Ovary (tissue), 9 donors: ENCODE data around the gene RFFL. TPM values are rescaled to one million over a fixed set of nuclear protein-coding genes. Genes with fewer than 3 reads are reported as not detected.
"Not testable (repeated sequence)": the region's sequence is repeated elsewhere in the genome, so short reads cannot be mapped to it uniquely, and the experiment has no call there.

Experiments used
- DNase-seq, 5 donors: peaks; one replicate each; pipeline ENCODE4 v3.0.0-alpha.2; 2019 to 2020
- H3K27ac ChIP-seq, 2 donors: fragments of 200-600 bp; one replicate each; pipeline versions ENCODE4 v1.5.1 to v1.8.0; 2019 to 2022
- H3K27me3 ChIP-seq: fragments of 200-600 bp; one replicate; pipeline ENCODE4 v1.8.0; 2022
- H3K36me3 ChIP-seq: fragments of 200-600 bp; sonication (generic); one replicate; pipeline ENCODE4 v1.5.1; 2019
- H3K4me1 ChIP-seq: one replicate; pipeline ENCODE4 v1.8.1; 2013; ENCODE audit warnings: mild to moderate bottlenecking, moderate library complexity; ENCODE audit not compliant: insufficient read depth
- H3K4me3 ChIP-seq: fragments of 200-600 bp; sonication (generic); one replicate; pipeline ENCODE4 v1.5.1; 2017
- H3K9me3 ChIP-seq, 2 donors: fragments of 200-600 bp in 1 of 2; sonication (generic) in 1 of 2; one replicate each; pipeline versions ENCODE4 v1.5.1 to v1.8.1; 2013 to 2019; ENCODE audit warnings: mild to moderate bottlenecking in 1 of 2, moderate library complexity in 1 of 2
- EP300 ChIP-seq: sonication (generic); formaldehyde crosslinking; IDR thresholded peaks from one replicate; pipeline ENCODE4 v1.6.1; 2017; ENCODE audit warnings: antibody characterized with exemption
- POLR2A ChIP-seq: fragments of 450-650 bp; IDR thresholded peaks from one replicate; pipeline ENCODE4 v1.6.1; 2017; ENCODE audit warnings: antibody characterized with exemption, mild to moderate bottlenecking, moderate library complexity
- whole genome bisulfite sequencing, 3 donors: extraction: QIAGEN DNeasy Blood & Tissue Kit in 1 of 3; methylation state at CpG; one replicate each; pipeline versions ENCODE4 v1.1.5 to v1.1.7; 2013 to 2017; 5-methylcytosine and 5-hydroxymethylcytosine counted together
- intact Hi-C, 4 donors: fragments of 100-400 bp; cut with DNase I; formaldehyde crosslinking; loops; one replicate each; pipeline versions ENCODE4 v1.11.0 to v1.15.1; 2022 to 2023
- polyA plus RNA-seq, 2 donors: library from polyadenylated mRNA; stranded (reverse); fragments of 200-250 nt in 1 of 2; fragments of 350-450 nt in 1 of 2; fragmentation: Illumina TruSeq in 1 of 2; extraction: RNeasy Lipid Tissue Mini Kit (QIAGEN cat#74804) in 1 of 2; gene quantifications; one replicate each; pipeline ENCODE4 v1.2.3, GENCODE V29; 2013 to 2014
- total RNA-seq, 7 donors: library from RNA; depleted of rRNA in 2 of 7; stranded (reverse); fragments of >200 nt in 2 of 7; fragmentation: NEBNext Ultra II Directional in 3 of 7; extraction: Animal tissue kit (Norgen Biotek cat#: 25700) in 3 of 7; gene quantifications; one replicate each; pipeline versions ENCODE4 v1.1.0 to v1.2.4, GENCODE V29; 2016 to 2023
- TF ChIP-seq, protein P1 (sequence below), 3 donors: fragments of 450-650 bp in 2 of 3; fragments of 200-600 bp in 1 of 3; IDR thresholded peaks; one replicate each; pipeline versions ENCODE4 v1.5.1 to v1.8.0; 2016 to 2022; ENCODE audit warnings: antibody characterized with exemption in 3 of 3, mild to moderate bottlenecking in 1 of 3
- donor health status: DM: no; HTN: no; CAD: no; lungs with moderate emphysema.
- donor health status: DM: no; HTN: no; CAD: no.
- donor health status: Bipolar disorder and iron deficiency.
- donor health status: DM: yes; HTN: yes; CAD: no.
- donor health status: DM: no; HTN: no; CAD: no.
- donor health status: DM: yes; HTN: yes; CAD: no.

RFFL gene
- total and polyA plus RNA-seq, 9 donors: 6.3 to 23.9 (median 18.5) TPM

DNA sequence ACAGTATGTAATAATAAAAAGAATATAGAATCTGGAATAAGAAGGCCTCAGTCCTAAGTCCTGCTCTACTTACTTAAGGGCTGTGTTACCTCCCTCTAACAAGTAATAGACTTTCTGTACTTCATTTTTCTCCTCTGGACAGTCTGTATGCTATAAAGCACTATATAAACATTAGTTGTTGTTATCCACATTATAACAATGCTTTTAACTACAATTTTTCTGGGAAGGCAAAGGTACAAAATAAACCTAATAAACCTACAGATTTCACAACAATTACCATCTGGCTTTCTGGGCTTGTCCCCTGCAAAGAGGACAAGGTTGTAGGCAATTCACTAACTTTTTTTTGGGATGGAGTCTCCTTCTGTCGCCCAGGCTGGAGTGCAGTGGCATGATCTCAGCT, 32.7 kb downstream of the RFFL start:
- 89 to 97% (median 96%) methylated on average over 1 of the region's 1 CpG for WGBS, 3 donors

DNA sequence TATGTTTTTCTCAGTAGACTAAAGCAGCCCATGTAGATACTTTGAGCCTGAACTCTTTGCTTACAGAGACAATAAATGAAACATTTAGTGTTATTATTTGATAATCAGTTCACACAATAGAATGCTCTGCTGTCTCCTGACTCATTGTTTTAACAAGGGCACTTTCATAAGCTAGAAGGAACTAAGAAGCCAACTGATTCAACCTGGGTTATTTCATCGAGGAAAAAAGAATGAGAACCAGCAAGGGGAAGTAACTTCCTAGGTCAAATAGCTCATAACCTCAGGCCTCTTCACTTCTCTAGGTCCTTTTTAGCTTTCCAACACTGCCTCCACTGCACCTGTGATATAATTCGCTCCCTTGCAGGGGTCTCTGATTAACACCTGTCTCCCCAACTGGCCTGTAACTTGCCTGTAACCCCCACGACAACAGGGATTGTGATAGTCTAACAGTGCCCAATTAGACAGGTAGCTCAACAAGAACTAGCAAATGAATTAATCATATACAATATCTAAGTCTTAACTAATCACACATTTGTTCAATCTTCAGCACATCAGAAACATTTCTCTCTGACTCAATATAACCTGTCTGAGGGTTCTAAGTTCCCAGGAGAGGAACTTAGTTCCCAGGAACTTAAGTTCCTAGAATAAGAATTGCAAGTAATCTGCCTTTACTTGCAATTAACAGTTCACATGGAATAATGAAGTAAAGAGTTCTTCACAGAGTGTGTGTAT, 34.8 kb downstream of the RFFL start:
- TF ChIP-seq POLR2A (no peak), EP300 (no peak)
- TF ChIP-seq, protein P1, sequence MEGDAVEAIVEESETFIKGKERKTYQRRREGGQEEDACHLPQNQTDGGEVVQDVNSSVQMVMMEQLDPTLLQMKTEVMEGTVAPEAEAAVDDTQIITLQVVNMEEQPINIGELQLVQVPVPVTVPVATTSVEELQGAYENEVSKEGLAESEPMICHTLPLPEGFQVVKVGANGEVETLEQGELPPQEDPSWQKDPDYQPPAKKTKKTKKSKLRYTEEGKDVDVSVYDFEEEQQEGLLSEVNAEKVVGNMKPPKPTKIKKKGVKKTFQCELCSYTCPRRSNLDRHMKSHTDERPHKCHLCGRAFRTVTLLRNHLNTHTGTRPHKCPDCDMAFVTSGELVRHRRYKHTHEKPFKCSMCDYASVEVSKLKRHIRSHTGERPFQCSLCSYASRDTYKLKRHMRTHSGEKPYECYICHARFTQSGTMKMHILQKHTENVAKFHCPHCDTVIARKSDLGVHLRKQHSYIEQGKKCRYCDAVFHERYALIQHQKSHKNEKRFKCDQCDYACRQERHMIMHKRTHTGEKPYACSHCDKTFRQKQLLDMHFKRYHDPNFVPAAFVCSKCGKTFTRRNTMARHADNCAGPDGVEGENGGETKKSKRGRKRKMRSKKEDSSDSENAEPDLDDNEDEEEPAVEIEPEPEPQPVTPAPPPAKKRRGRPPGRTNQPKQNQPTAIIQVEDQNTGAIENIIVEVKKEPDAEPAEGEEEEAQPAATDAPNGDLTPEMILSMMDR (IDR thresholded peaks at IDR 0.05): no peak
- intact Hi-C loops: no loop called here
- WGBS, 3 donors: 87 to 94% (median 90%) methylated on average over 3 of the region's 3 CpGs
- no peaks in the 10 kb centered on the region for H3K4me1 ChIP-seq
- no peaks in the 10 kb centered on the region for H3K9me3 ChIP-seq
- DNase-seq: no peak
- no peak overlapping the region for H3K27ac ChIP-seq
- no peaks in the 10 kb centered on the region for H3K36me3 ChIP-seq
- no peaks in the 10 kb centered on the region for H3K27me3 ChIP-seq
- H3K4me3 ChIP-seq: no peak overlapping the region

More for the DNA sequence above, 32.7 kb downstream of the RFFL start:
- Histone ChIP-seq H3K36me3 (no peaks in the 10 kb centered on the region), H3K4me1 (no peaks in the 10 kb centered on the region), H3K4me3 (no peak overlapping the region), H3K9me3 (no peaks in the 10 kb centered on the region), H3K27me3 (no peaks in the 10 kb centered on the region), H3K27ac (no peak overlapping the region)
- no peak for DNase-seq
- intact Hi-C loops: no loop called here
- TF ChIP-seq EP300 (no peak), POLR2A (no peak)
- TF ChIP-seq, protein P1 (IDR thresholded peaks at IDR 0.05): no peak

DNA sequence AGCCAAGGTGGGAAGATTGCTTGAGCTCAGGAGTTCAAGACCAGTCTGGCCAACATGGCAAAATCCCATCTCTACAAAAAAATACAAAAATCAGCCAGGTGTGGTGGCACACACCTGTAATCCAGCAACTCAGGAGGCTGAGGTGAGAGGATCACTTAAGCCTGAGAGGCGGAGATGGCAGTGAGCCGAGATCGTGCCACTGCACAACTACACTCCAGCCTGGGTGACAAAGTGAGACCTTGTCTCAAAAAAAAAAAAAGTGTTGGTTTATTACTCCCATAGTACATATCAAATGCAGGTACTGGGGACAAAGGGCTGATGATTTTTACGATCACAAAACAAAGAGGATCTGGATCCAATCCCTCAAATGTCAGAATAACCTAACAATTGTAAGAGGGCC, 35.4 kb downstream of the RFFL start:
- H3K9me3 ChIP-seq, H3K27me3 ChIP-seq, DNase-seq, intact Hi-C loops, H3K27ac ChIP-seq, H3K4me1 ChIP-seq, H3K36me3 ChIP-seq, H3K4me3 ChIP-seq: not testable (repeated sequence)
- WGBS, 3 donors: 91 to 95% (median 94%) methylated on average over 4 of the region's 4 CpGs

DNA sequence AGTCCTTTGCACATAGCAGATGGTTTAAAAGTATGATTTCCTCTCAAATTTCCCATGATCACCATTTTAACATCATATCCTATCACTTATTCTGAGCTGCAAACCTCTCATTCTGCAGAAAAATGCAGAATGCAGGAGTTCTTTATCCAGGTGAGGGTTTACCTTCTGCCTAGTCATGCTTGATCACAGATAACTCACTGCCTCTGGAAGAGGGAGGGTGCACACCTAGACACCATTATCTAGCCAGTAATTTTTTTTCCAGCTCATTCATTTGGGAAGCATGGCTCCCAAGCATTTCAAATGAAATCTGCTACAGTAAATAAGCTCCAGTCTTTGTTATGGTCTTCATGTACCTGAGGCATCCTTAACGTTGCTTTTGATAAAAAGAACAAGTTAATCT, 38.0 kb downstream of the RFFL start:
- Histone ChIP-seq H3K27me3 (no peaks in the 10 kb centered on the region), H3K4me3 (no peak overlapping the region), H3K27ac (no peak overlapping the region), H3K4me1 (no peaks in the 10 kb centered on the region), H3K36me3 (no peaks in the 10 kb centered on the region), H3K9me3 (no peaks in the 10 kb centered on the region)
- intact Hi-C loops: no loop called here
- TF ChIP-seq, protein P1 (IDR thresholded peaks at IDR 0.05): no peak
- TF ChIP-seq POLR2A (no peak), EP300 (no peak)
- WGBS, 3 donors: 81 to 87% (median 86%) methylated on average over 1 of the region's 1 CpG
- DNase-seq: no peak

DNA sequence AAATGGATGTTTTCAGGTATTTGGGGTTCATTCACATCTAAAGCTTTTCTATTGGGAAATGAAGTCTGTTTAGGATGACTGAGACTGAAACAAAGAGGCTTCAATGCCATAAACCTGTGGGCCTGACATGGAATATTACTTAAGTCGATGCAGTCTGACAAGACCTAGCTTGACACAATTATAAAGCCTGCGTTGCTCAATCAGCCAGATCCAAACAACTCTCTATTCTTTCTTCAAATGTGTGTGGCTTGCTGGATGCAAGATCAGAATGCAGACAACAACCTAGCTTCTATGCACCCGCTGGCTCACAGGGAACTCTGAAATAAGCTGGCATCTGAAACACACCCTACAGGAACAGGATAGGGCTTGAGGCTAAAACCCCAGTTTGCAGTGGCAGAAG, 40.0 kb downstream of the RFFL start:
- intact Hi-C loops: no loop called here
- Histone ChIP-seq H3K27me3 (no peaks in the 10 kb centered on the region), H3K4me1 (no peaks in the 10 kb centered on the region), H3K27ac (no peak overlapping the region), H3K36me3 (no peaks in the 10 kb centered on the region), H3K4me3 (no peak overlapping the region), H3K9me3 (no peaks in the 10 kb centered on the region)
- DNase-seq: no peak
- TF ChIP-seq EP300 (no peak), POLR2A (no peak)
- TF ChIP-seq, protein P1 (IDR thresholded peaks at IDR 0.05): no peak
- 88 to 96% (median 93%) methylated on average over 3 of the region's 3 CpGs for WGBS, 3 donors
